Fibroblast of lung (primary cell): ENCODE data around the gene SMAD2. TPM values are rescaled to one million over a fixed set of nuclear protein-coding genes. Genes with fewer than 3 reads are reported as not detected.

Experiments
- DNase-seq, 2 donors: peaks; one replicate each; pipeline versions ENCODE4 v3.0.0 to v3.0.0-alpha.2; 2010; ENCODE audit warnings: low read depth in 2 of 2
- H2AFZ ChIP-seq: 2 replicates; pipeline ENCODE4 v1.5.1; 2012; ENCODE audit warnings: low read length, control low read depth, inconsistent platforms
- H3K27ac ChIP-seq: 2 replicates; pipeline ENCODE4 v1.5.1; 2011; ENCODE audit warnings: low read length, control low read depth; ENCODE audit not compliant: insufficient read depth
- H3K27me3 ChIP-seq: 2 replicates; pipeline ENCODE4 v1.5.1; 2011; ENCODE audit warnings: mild to moderate bottlenecking, low read length; ENCODE audit not compliant: control insufficient read depth, insufficient read depth
- H3K36me3 ChIP-seq: 2 replicates; pipeline ENCODE4 v1.5.1; 2011; ENCODE audit warnings: low read length; ENCODE audit not compliant: control insufficient read depth, insufficient read depth
- H3K4me1 ChIP-seq: 2 replicates; pipeline ENCODE4 v1.5.1; 2011; ENCODE audit warnings: low read length; ENCODE audit not compliant: control insufficient read depth, insufficient read depth; ENCODE audit errors: extremely low read depth
- H3K4me2 ChIP-seq: 2 replicates; pipeline ENCODE4 v1.5.1; 2011; ENCODE audit warnings: low read length, control low read depth; ENCODE audit not compliant: insufficient read depth; ENCODE audit errors: extremely low read depth
- H3K4me3 ChIP-seq, 4 experiments: fragments of 200-600 bp in 1 of 4; sonication (generic) in 1 of 4; replicated peaks in 1 of 4; 2 replicates each; pipeline ENCODE4 v1.5.1; 2011 to 2016; ENCODE audit warnings: low read length in 4 of 4, low read depth in 3 of 4, mild to moderate bottlenecking in 3 of 4, control low read depth in 2 of 4, inconsistent platforms in 1 of 4, mixed read lengths in 1 of 4; ENCODE audit not compliant: insufficient read depth in 1 of 4; ENCODE audit errors: control extremely low read depth in 1 of 4
- H3K79me2 ChIP-seq: 2 replicates; pipeline ENCODE4 v1.5.1; 2012; ENCODE audit warnings: mild to moderate bottlenecking, low read length, inconsistent platforms; ENCODE audit not compliant: control insufficient read depth, insufficient read depth
- H3K9ac ChIP-seq: 2 replicates; pipeline ENCODE4 v1.5.1; 2011; ENCODE audit warnings: mild to moderate bottlenecking, low read length, control low read depth; ENCODE audit not compliant: insufficient read depth
- H3K9me3 ChIP-seq: 2 replicates; pipeline ENCODE4 v1.5.1; 2012; ENCODE audit warnings: low read depth, low read length; ENCODE audit not compliant: control insufficient read depth, insufficient read depth
- H4K20me1 ChIP-seq: 2 replicates; pipeline ENCODE4 v1.5.1; 2011; ENCODE audit warnings: low read length; ENCODE audit not compliant: control insufficient read depth, insufficient read depth; ENCODE audit errors: extremely low read depth
- EZH2 ChIP-seq: IDR thresholded peaks from 2 replicates; pipeline ENCODE4 v1.5.1; 2012; ENCODE audit warnings: low read length, control low read depth, mild to moderate bottlenecking; ENCODE audit errors: missing control alignments
- polyA plus RNA-seq, 2 donors: library from polyadenylated mRNA; depleted of rRNA in 1 of 2; stranded (reverse) in 1 of 2; unstranded in 1 of 2; fragments of >200 nt; gene quantifications; 2 replicates each; pipeline ENCODE4 v1.2.1, GENCODE V29; 2011 to 2012; ENCODE audit warnings: missing spikeins in 1 of 2
- total RNA-seq: library from RNA; depleted of rRNA; stranded (reverse); fragments of >200 nt; gene quantifications from 2 replicates; pipeline ENCODE4 v1.2.1, GENCODE V29; 2014
- TF ChIP-seq, protein P1 (sequence below), 2 donors: IDR thresholded peaks in 1 of 2; conservative IDR thresholded peaks in 1 of 2; 1 replicate in 1 of 2; 2 replicates in 1 of 2; pipeline ENCODE4 v1.5.1; 2011 to 2012; ENCODE audit warnings: low read length in 2 of 2, control low read depth in 1 of 2, inconsistent platforms in 1 of 2, low read depth in 1 of 2, mild to moderate bottlenecking in 1 of 2

SMAD2 gene
- total and polyA plus RNA-seq, 2 donors (not counting 1 experiment from before 2014, with no cell fraction given) = 76.0 to 111 TPM

DNA sequence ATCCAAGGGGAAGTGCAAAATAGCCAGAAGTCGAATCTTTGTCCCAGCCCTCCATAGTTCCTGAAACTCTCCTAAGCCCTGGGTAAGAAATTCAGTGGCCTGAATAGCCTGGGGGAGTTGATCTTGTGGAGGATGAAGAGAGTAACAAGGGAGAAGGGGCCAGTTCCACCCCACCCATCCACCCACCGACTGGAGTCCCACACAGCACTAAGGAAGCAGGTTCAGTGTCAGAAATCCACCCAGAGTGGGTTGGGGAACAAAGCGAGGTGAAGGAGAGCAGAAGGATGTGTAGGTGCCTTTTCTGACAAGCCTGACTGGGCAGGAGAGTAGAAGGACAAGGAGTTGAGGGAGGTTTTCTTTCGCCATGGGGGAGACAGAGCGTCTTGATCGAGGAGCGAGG, 136.8 kb downstream of the SMAD2 start:
- no peak for DNase-seq
- Histone ChIP-seq H3K36me3 (no peaks in the 10 kb centered on the region), H4K20me1 (no peaks in the 10 kb centered on the region), H3K27me3 (no peaks in the 10 kb centered on the region), H2AFZ (no peak overlapping the region), H3K27ac (no peak overlapping the region), H3K9ac (no peak overlapping the region), H3K79me2 (no peaks in the 10 kb centered on the region), H3K4me1 (no peaks in the 10 kb centered on the region), H3K4me2 (no peak overlapping the region), H3K9me3 (no peaks in the 10 kb centered on the region), H3K4me3 (no peak overlapping the region)
- TF ChIP-seq, protein P1, sequence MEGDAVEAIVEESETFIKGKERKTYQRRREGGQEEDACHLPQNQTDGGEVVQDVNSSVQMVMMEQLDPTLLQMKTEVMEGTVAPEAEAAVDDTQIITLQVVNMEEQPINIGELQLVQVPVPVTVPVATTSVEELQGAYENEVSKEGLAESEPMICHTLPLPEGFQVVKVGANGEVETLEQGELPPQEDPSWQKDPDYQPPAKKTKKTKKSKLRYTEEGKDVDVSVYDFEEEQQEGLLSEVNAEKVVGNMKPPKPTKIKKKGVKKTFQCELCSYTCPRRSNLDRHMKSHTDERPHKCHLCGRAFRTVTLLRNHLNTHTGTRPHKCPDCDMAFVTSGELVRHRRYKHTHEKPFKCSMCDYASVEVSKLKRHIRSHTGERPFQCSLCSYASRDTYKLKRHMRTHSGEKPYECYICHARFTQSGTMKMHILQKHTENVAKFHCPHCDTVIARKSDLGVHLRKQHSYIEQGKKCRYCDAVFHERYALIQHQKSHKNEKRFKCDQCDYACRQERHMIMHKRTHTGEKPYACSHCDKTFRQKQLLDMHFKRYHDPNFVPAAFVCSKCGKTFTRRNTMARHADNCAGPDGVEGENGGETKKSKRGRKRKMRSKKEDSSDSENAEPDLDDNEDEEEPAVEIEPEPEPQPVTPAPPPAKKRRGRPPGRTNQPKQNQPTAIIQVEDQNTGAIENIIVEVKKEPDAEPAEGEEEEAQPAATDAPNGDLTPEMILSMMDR (conservative IDR thresholded peaks at IDR 0.05 in 1 of 2, IDR thresholded peaks at IDR 0.05 in 1 of 2; ENCODE audit: low read depth in 1 of 2, low read length in 2 of 2) = no peak
- no peak for TF ChIP-seq EZH2

DNA sequence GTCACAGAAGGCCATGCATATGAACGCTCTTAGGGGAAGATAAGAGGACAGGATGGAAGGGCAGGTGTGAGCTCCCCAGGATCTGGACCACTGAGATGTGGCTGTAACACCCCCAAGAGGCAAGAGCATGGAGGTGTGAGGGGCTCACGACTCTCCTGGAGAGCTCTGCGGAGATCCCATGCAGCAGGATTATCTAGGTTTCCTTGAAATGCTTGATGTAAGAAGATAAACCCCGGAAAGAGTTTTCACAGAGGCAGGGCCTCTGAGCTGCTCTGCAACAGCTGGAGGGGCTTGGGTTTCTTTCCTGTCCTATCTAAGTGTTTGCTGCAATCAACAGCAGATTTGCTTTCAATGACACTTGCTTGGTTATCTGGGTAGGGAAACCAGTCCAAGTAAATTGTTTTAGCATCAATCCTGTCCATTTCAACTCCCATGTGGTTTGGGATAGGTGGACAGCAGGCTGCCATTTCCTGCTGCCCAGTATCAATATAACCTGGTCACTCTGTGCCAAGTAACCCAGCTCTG, 138.9 kb downstream of the SMAD2 start:
- H3K27me3 ChIP-seq = no peaks in the 10 kb centered on the region
- no peak overlapping the region for H3K4me2 ChIP-seq
- H3K79me2 ChIP-seq = no peaks in the 10 kb centered on the region
- H3K9ac ChIP-seq = no peak overlapping the region
- H3K27ac ChIP-seq = no peak overlapping the region
- TF ChIP-seq, protein P1 (conservative IDR thresholded peaks at IDR 0.05 in 1 of 2, IDR thresholded peaks at IDR 0.05 in 1 of 2; ENCODE audit: low read depth in 1 of 2, low read length in 2 of 2) = no peak
- no peak for TF ChIP-seq EZH2
- no peaks in the 10 kb centered on the region for H3K9me3 ChIP-seq
- no peaks in the 10 kb centered on the region for H3K4me1 ChIP-seq
- H3K4me3 ChIP-seq = no peak overlapping the region
- H4K20me1 ChIP-seq = no peaks in the 10 kb centered on the region
- H2AFZ ChIP-seq = no peak overlapping the region
- H3K36me3 ChIP-seq = no peaks in the 10 kb centered on the region
- DNase-seq = no peak

DNA sequence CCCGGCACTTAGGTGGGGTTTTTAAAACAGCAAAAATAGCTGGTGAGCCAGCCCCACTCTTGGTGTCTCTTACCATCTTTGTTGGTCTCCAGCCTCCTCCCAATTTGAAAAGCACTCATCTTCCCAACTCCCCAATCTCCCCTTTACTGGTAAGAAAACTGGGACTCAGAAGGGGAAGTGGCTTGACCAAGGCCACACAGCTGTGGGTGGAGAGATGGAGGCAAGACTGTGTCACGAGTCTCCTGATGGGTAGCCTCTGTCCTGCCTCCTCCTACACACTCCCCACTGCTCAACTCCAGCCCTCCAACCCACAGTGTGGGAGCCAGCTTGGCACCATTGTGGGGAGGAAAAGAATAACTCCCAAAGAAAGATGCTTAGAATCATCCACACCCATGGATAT, 140.4 kb downstream of the SMAD2 start:
- Histone ChIP-seq H3K4me1 (no peaks in the 10 kb centered on the region), H3K36me3 (no peaks in the 10 kb centered on the region), H3K79me2 (no peaks in the 10 kb centered on the region), H4K20me1 (no peaks in the 10 kb centered on the region), H3K27me3 (no peaks in the 10 kb centered on the region), H3K4me3 (no peak overlapping the region), H2AFZ (no peak overlapping the region), H3K27ac (no peak overlapping the region), H3K9ac (no peak overlapping the region), H3K9me3 (no peaks in the 10 kb centered on the region), H3K4me2 (no peak overlapping the region)
- TF ChIP-seq, protein P1 (conservative IDR thresholded peaks at IDR 0.05 in 1 of 2, IDR thresholded peaks at IDR 0.05 in 1 of 2; ENCODE audit: low read depth in 1 of 2, low read length in 2 of 2) = no peak
- TF ChIP-seq EZH2 = no peak
- DNase-seq = no peak
